Iris pigment epithelial cell (primary cell): ENCODE measurements around the gene DNAJA4.
A peak's percentile ranks its signal among the peaks of the same experiment; 100 is the strongest.
"Not testable (repeated sequence)": the region's sequence is repeated elsewhere in the genome, so short reads cannot be mapped to it uniquely, and the experiment has no call there.

Experiments
- DNase-seq: peaks from one replicate; pipeline ENCODE4 v3.0.0-alpha.2; 2011; ENCODE audit warnings: low read depth

DNAJA4 gene

GRCh38 chr15:78244101-78244500, 20.3 kb upstream of the DNAJA4 start:
- no peak for DNase-seq

- no peak for DNase-seq
These were observed 19.5 kb upstream of the DNAJA4 start for GRCh38 chr15:78244893-78245292.

GRCh38 chr15:78245392-78245791, 19.0 kb upstream of the DNAJA4 start:
- not testable (repeated sequence) for DNase-seq

- DNase-seq = not testable (repeated sequence)
These were observed 18.3 kb upstream of the DNAJA4 start for GRCh38 chr15:78245976-78246620.

- DNase-seq = no peak
These were observed 16.5 kb upstream of the DNAJA4 start for GRCh38 chr15:78247911-78248310.

- no peak for DNase-seq
These were observed 15.2 kb upstream of the DNAJA4 start for GRCh38 chr15:78249131-78249530.

GRCh38 chr15:78251136-78251535, 13.2 kb upstream of the DNAJA4 start:
- no peak for DNase-seq

GRCh38 chr15:78255421-78256043, 8.8 kb upstream of the DNAJA4 start:
- DNase-seq = no peak

- no peak for DNase-seq
These were observed 8.3 kb upstream of the DNAJA4 start for GRCh38 chr15:78256044-78256437.

- no peak for DNase-seq
These were observed 6.7 kb upstream of the DNAJA4 start for GRCh38 chr15:78257681-78258080.

GRCh38 chr15:78259232-78259631, 5.1 kb upstream of the DNAJA4 start:
- DNase-seq = no peak

- DNase-seq = no peak
These were observed 3.9 kb upstream of the DNAJA4 start for GRCh38 chr15:78260489-78260888.

- no peak for DNase-seq
These were observed 3.3 kb upstream of the DNAJA4 start for GRCh38 chr15:78261062-78261461.

- no peak for DNase-seq
These were observed 996 bp upstream of the DNAJA4 start for GRCh38 chr15:78263351-78263781.

- DNase-seq = no peak
These were observed 457 bp upstream of the DNAJA4 start for GRCh38 chr15:78263907-78264303.

- no peak for DNase-seq
These were observed 737 bp downstream of the DNAJA4 start for GRCh38 chr15:78265137-78265460.

- DNase-seq = peak; percentile 80
These were observed 1.4 kb downstream of the DNAJA4 start for GRCh38 chr15:78265752-78266224.

GRCh38 chr15:78266229-78266628, 1.9 kb downstream of the DNAJA4 start:
- no peak for DNase-seq

GRCh38 chr15:78266806-78267205, 2.4 kb downstream of the DNAJA4 start:
- DNase-seq = no peak

- no peak for DNase-seq
These were observed 8.0 kb downstream of the DNAJA4 start for GRCh38 chr15:78272316-78272715.

GRCh38 chr15:78272776-78273175, 8.4 kb downstream of the DNAJA4 start:
- DNase-seq = no peak

- no peak for DNase-seq
These were observed 10.6 kb downstream of the DNAJA4 start for GRCh38 chr15:78274994-78275393.

GRCh38 chr15:78276064-78276943, 11.9 kb downstream of the DNAJA4 start:
- DNase-seq = peak; percentile 23
